Measurements from ENCODE around the gene IL19. TPM values are rescaled to one million over a fixed set of nuclear protein-coding genes. Genes with fewer than 3 reads are reported as not detected.

Gene IL19
- total RNA-seq, 3 donors from 2014 or later = not detected

GRCh38 chr1:206886831-206887230 lies 116.3 kb downstream of the IL19 start:
- TF ChIP-seq CTCF (IDR thresholded peaks at IDR 0.05) = no peak
- Histone ChIP-seq H3K9me3 (no peaks in the 10 kb centered on the region), H3K4me1 (ENCODE audit: low read depth) (no peaks in the 10 kb centered on the region), H3K4me3 (no peak overlapping the region), H3K36me3 (ENCODE audit: low read depth) (no peaks in the 10 kb centered on the region)
- no peak for ATAC-seq
- DNase-seq = no peak
- intact Hi-C loops (cut with DNase I, micrococcal nuclease) = no loop called here

- intact Hi-C loops (cut with DNase I, micrococcal nuclease) = no loop called here
- DNase-seq (no peak), ATAC-seq (no peak)
- Histone ChIP-seq H3K36me3 (ENCODE audit: low read depth) (no peaks in the 10 kb centered on the region), H3K4me3 (no peak overlapping the region), H3K4me1 (ENCODE audit: low read depth) (no peaks in the 10 kb centered on the region), H3K9me3 (no peaks in the 10 kb centered on the region)
- TF ChIP-seq CTCF (IDR thresholded peaks at IDR 0.05) = no peak
Measured at GRCh38 chr1:206887701-206888100, 117.1 kb downstream of the IL19 start.

GRCh38 chr1:206890125-206891060 lies 119.8 kb downstream of the IL19 start:
- DNase-seq = peak in 1 of 3 donors; percentile 22
- intact Hi-C loops (cut with DNase I, micrococcal nuclease) = no loop called here
- Histone ChIP-seq H3K4me1 (ENCODE audit: low read depth) (no peaks in the 10 kb centered on the region), H3K36me3 (ENCODE audit: low read depth) (no peaks in the 10 kb centered on the region), H3K4me3 (no peak overlapping the region), H3K9me3 (no peaks in the 10 kb centered on the region)
- ATAC-seq = peak; percentile 65
- no peak for TF ChIP-seq CTCF (IDR thresholded peaks at IDR 0.05)

- H3K4me3 ChIP-seq = no peak overlapping the region
- no peak for DNase-seq
- H3K9me3 ChIP-seq = no peaks in the 10 kb centered on the region
- no peak for TF ChIP-seq CTCF (IDR thresholded peaks at IDR 0.05)
- H3K36me3 ChIP-seq (ENCODE audit: low read depth) = no peaks in the 10 kb centered on the region
- no peak for ATAC-seq
- intact Hi-C loops (cut with DNase I, micrococcal nuclease) = no loop called here
- no peaks in the 10 kb centered on the region for H3K4me1 ChIP-seq (ENCODE audit: low read depth)
Measured at GRCh38 chr1:206891412-206891811, 120.8 kb downstream of the IL19 start.

Other genes with a start within 250 kb of the IL19 start
- 10 to 100 TPM; 36.8 to 47.8 (median 43.9) TPM for gene EIF2D, start 158.3 kb upstream of the IL19 start, total RNA-seq
- 1 to 10 TPM in 2 of 3 donors, under 1 TPM in 1; 0.61 to 4.7 (median 1.4) TPM for gene DYRK3, start 135.2 kb upstream of the IL19 start, total RNA-seq
- gene MAPKAPK2, start 85.9 kb upstream of the IL19 start, total RNA-seq = 10 to 100 TPM; 68.4 to 75.2 (median 72.1) TPM
- gene IL10, start 1.7 kb downstream of the IL19 start, total RNA-seq = 1 to 10 TPM; 1.0 to 2.9 (median 2.8) TPM
- gene IL20, start 94.8 kb downstream of the IL19 start, total RNA-seq = not detected
- gene IL24, start 126.7 kb downstream of the IL19 start, total RNA-seq = not detected
- gene FCMR, start 151.2 kb downstream of the IL19 start, total RNA-seq = 1 to 10 TPM; 1.6 to 5.6 (median 4.6) TPM
- gene PIGR, start 175.7 kb downstream of the IL19 start, total RNA-seq = over 10,000 TPM in 1 of 3 donors, 1,000 to 10,000 TPM in 2; 4,355 to 12,072 (median 9,452) TPM
- under 1 TPM; 0.41 to 0.98 (median 0.84) TPM for gene FCAMR, start 199.7 kb downstream of the IL19 start, total RNA-seq